Measurements from ENCODE around the gene ERF.

DNA sequence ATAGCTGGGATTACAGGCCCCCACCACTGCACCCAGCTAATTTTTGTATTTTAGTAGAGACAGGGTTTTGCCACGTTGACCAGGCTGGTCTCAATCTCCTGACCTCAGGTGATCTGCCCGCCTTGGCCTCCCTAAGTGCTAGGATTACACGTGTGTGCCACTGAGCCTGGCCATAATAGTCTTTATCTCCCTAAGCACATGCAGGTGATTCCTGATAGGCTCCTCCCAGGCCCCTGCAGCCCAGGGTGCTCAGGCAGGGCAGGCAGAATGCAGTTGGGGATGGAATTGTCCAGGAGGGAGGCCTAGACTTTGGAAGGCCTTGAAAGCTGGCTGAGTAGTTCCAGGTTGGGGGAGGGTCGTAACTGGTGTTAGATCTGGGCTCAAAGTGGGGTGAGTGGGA lies 26.3 kb downstream of the ERF start:
- TF ChIP-seq EZH2phosphoT487 (IDR thresholded peaks at IDR 0.05; ENCODE audit: insufficient read depth, low read depth) (no peak), EZH2 (IDR thresholded peaks at IDR 0.05; ENCODE audit: insufficient read depth, poor library complexity, severe bottlenecking) (no peak)

Data from GM23248 (cell line).